Activated CD4-positive, alpha-beta T cell treated with anti-CD3 and anti-CD28 coated beads for 48 hours (primary cell): Measurements from ENCODE around the gene PRKAB2.
"Not testable (repeated sequence)": the region's sequence is repeated elsewhere in the genome, so short reads cannot be mapped to it uniquely, and the experiment has no call there.

ENCODE experiments used
- DNase-seq: peaks from one replicate; pipeline ENCODE4 v3.0.0-alpha.2; 2020

The PRKAB2 gene, protein sequence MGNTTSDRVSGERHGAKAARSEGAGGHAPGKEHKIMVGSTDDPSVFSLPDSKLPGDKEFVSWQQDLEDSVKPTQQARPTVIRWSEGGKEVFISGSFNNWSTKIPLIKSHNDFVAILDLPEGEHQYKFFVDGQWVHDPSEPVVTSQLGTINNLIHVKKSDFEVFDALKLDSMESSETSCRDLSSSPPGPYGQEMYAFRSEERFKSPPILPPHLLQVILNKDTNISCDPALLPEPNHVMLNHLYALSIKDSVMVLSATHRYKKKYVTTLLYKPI

DNA sequence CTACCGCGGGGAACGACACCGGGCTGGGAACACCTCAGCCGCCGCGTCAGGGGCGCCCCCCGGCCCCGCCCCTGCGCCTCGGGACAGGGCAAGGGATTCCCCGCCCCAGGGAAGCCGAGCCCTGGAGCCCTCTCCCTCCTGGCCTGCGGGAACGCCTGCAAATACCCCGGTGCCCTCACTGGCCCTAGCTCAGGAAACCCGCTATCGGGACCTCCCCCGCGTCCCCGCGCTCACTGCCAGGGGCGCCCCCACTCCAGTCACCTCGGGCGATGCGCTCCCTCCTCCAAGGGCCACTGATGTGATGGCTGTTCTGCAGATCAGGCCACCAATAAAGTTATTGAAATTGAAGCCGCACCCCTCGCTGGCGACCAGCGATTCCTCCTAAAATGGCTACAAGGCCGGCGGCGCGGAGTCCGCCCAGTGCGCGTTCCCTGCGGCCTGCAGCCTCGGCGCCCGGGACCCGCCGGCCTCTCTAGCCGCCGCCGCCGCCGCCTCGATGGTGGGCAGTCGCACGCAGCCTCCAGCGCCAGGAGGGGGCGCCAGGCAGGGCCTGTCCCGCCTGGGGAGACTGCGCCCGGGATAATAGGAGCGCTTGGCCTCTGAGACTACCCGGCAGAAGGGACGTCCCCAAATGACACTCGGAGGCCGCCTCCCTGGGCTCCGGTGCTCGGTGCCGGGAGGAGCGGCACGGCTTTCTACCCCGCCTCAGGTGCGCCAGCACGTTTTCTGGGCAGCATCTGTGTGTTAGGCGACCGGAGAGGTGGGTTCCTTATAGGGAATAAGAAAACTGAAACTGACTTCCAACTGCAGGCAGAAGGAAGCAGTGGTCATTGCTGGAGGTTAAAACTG lies at the start of gene PRKAB2:
TSS of gene PRKAB2 (minus strand) at position 303 of the 849 bp plus-strand sequence. CDS start 326 bp downstream, outside the sequence.
- DNase-seq = peak; percentile 95

GRCh38 chr1:147218606-147219005 lies 46.3 kb upstream of the PRKAB2 start:
- DNase-seq = no peak

DNA sequence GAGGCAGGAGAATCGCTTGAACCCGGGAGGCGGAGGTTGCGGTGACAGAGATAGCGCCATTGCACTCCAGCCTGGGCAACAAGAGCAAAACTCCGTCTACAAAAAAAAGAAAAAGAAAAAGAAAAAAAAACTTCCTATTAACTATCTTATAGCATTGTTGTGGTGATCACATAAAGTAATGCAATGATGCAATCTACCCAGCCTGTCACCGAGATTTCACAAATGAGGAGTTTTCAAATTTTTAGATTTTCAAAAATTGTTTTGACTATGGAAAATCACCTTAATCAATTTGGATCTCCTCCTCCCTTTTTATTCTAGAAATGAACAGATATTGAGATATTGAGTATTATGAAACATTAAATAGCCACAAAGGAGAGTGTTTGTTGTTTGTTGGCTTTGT lies 44.9 kb upstream of the PRKAB2 start:
- no peak for DNase-seq

GRCh38 chr1:147216124-147216523 lies 43.9 kb upstream of the PRKAB2 start:
- DNase-seq = no peak

GRCh38 chr1:147215540-147215916 lies 43.3 kb upstream of the PRKAB2 start:
- DNase-seq = no peak

- DNase-seq = no peak
These were observed 42.7 kb upstream of the PRKAB2 start for GRCh38 chr1:147214842-147215539.

- no peak for DNase-seq
These were observed 42.1 kb upstream of the PRKAB2 start for GRCh38 chr1:147214325-147214724.

DNA sequence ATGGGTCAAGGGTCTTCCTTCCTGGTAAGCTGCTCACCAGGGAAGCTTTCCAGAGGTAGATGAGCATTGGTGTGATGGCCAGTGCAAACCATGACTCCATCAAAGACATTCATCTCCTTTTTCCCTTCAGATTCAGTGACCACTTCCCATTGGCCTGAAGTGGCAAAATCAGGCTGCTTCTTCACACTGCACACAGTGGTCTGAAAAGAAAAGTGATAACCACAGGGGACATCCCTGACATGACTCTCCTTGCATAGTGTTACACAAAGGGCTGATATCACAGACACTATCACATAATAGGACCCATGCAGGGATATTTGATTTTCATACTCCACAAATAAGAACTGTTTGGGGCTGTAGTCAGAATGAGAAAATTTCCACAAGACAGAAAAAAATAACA lies 41.0 kb upstream of the PRKAB2 start:
- no peak for DNase-seq

DNA sequence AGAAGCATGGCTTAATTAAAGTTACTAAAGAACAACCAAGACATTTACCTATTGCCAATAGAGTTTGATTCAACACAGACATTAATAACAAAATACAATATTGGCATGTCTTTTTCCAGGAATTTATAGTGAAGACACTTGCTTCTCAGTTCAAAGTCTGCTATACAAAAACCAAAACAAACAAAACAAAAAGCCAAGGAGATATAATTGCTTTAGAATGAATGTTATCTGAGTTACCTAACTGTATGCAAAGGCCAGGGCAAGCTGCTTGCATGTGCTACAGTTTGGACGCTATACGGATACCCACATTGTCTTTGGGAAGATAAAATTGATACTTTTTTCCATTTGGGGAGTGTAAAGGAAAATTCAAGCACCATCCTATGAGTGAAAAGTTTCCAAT lies 39.3 kb upstream of the PRKAB2 start:
- DNase-seq = no peak

- no peak for DNase-seq
These were observed 38.7 kb upstream of the PRKAB2 start for GRCh38 chr1:147210987-147211386.

- no peak for DNase-seq
These were observed 37.9 kb upstream of the PRKAB2 start for GRCh38 chr1:147209825-147210821.

DNA sequence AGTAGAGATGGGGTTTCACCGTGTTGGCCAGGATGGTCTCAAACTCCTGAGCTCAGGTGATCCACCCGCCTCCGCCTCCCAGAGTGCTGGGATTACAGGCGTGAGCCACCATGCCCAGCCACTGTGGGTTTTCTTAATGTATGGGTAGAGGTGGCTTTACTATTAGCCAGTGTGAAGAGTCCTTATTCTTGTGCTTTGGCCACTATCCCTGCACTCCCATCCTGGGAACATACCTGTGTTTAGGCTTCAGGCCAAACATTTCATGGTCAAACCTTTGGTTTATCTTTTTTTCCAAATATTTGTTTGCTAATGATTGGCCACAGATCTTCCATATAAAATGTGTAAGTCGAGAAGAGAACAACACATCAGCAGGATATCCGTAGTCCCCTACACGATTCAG lies 36.3 kb upstream of the PRKAB2 start:
- no peak for DNase-seq

GRCh38 chr1:147207192-147207591 lies 34.9 kb upstream of the PRKAB2 start:
- DNase-seq = no peak

- no peak for DNase-seq
These were observed 31.8 kb upstream of the PRKAB2 start for GRCh38 chr1:147204080-147204479.

- DNase-seq = no peak
These were observed 30.3 kb upstream of the PRKAB2 start for GRCh38 chr1:147202576-147202975.

- no peak for DNase-seq
These were observed 29.5 kb upstream of the PRKAB2 start for GRCh38 chr1:147201786-147202185.

GRCh38 chr1:147201276-147201675 lies 29.0 kb upstream of the PRKAB2 start:
- DNase-seq = no peak

- not testable (repeated sequence) for DNase-seq
These were observed 25.1 kb upstream of the PRKAB2 start for GRCh38 chr1:147197324-147197723.

DNA sequence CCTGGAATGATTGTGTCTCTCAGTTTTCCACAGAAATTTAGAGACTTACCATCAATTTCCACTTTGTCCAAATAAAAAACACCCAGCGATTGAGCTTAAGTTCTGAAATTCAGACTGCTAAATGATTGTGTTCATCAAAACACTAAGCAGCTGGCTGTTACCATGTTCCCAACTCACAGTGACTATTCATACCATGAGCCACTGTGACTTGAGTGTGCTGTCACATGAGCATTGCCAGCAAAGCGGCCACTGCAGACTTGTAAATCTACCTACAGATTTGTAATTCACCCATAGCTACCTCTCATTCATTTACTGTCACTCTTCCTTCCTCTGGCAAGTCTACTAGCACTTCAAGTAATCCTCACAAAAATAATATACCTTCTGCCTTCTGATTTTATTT lies 17.2 kb upstream of the PRKAB2 start:
- no peak for DNase-seq

DNA sequence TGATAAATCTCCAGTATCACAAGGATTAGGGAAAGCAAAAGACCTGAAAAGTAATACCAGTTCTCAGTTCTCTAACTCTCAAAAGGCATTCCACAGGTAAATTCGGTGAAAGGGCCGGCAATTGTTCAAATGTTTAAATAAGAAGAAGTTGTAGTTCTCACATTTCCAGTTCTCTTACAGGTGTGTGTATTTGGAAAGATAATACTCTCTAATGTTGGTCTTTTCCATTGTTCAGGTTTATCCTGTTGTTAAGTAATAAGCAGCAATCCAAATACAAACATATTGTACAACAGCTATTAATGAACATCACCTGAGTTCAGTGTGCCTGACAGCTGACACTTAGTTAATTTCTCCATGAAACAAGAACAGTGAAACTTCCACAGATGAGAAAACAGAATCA lies 13.2 kb upstream of the PRKAB2 start:
- no peak for DNase-seq

DNA sequence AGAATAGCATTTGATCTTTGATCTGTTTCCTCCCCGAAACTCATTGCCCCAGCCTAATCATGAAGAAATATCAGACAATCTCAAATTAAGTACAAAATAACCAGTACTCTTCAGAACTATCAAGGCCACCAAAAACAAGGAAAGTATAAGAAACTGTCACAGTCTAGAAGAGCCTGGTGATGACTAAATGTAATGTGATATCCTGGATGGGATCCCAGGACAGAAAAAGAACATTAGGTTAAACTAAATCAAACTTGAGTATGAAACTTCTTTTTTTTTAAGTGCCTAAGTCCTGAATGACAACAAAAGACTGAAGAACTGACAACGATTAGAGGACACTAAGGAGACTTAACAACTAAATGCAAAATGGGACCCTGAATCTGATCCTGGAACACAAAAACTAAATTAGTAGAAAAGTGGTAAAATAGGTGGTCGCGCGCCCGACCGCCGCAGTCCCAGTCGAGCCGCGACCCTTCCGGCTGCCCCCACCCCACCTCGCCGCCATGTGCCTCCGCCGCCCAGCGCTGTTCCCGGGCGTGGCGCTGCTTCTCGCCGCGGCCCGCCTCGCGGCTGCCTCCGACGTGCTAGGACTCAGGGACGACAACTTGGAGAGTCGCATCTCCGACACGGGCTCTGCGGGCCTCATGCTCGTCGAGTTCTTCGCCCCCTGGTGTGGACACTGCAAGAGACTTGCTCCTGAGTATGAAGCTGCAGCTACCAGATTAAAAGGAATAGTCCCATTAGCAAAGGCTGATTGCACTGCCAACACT lies 5.5 kb upstream of the PRKAB2 start:
- DNase-seq = peak; percentile 4
